Measurements from ENCODE around the gene CDHR3. TPM values are rescaled to one million over a fixed set of nuclear protein-coding genes. Genes with fewer than 3 reads are reported as not detected.

Gene CDHR3
- total and polyA plus RNA-seq, 2 donors (not counting 3 experiments of a cell fraction or from before 2014, with no cell fraction given) = 0.46 to 2.3 TPM

- no peak for TF ChIP-seq GATA2 (IDR thresholded peaks at IDR 0.05; ENCODE audit: insufficient read depth, insufficient read length, low read depth, low read length)
- TF ChIP-seq EZH2 (IDR thresholded peaks at IDR 0.05; ENCODE audit: borderline replicate concordance, low read depth, low read length, severe bottlenecking) = no peak
- no peak for TF ChIP-seq MAX (IDR thresholded peaks at IDR 0.05; ENCODE audit: insufficient read depth, insufficient read length)
- no peak for TF ChIP-seq JUN (IDR thresholded peaks at IDR 0.05; ENCODE audit: borderline replicate concordance, insufficient read depth, insufficient read length, low read depth)
- TF ChIP-seq FOS (IDR thresholded peaks at IDR 0.05; ENCODE audit: borderline replicate concordance, insufficient read depth, low read length) = no peak
- no peak for TF ChIP-seq POLR2AphosphoS5 (IDR thresholded peaks at IDR 0.05; ENCODE audit: insufficient read depth, low read depth, low read length)
- TF ChIP-seq CTCF (IDR thresholded peaks at IDR 0.05; ENCODE audit: extremely low read depth in 1 of 2, insufficient read depth in 1 of 2, low read depth in 1 of 2, low read length in 2 of 2) = no peak
- ChIA-PET POLR2A (no interaction called here), CTCF (no interaction called here)
- Histone ChIP-seq H3K9me3 (replicated peaks; ENCODE audit: control insufficient read depth, insufficient read depth, low read length) (no peaks in the 10 kb centered on the region), H3K79me2 (ENCODE audit: control insufficient read depth, insufficient read depth, low read length) (no peaks in the 10 kb centered on the region), H4K20me1 (replicated peaks; ENCODE audit: control insufficient read depth, extremely low read depth, insufficient read depth, low read length) (no peaks in the 10 kb centered on the region), H2AFZ (ENCODE audit: low read depth, low read length) (no peak overlapping the region), H3K9me1 (replicated peaks; ENCODE audit: control insufficient read depth, extremely low read depth, insufficient read depth, low read length) (no peaks in the 10 kb centered on the region), H3K27ac (ENCODE audit: insufficient read depth, low read depth, low read length) (no peak overlapping the region), H3K36me3 (ENCODE audit: control insufficient read depth in 2 of 2, extremely low read depth in 1 of 2, insufficient read depth in 2 of 2, low read length in 2 of 2) (no peaks in the 10 kb centered on the region), H3K4me2 (ENCODE audit: insufficient read depth, low read length) (no peak overlapping the region), H3K27me3 (ENCODE audit: control insufficient read depth in 2 of 2, insufficient read depth in 2 of 2, low read length in 2 of 2) (peaks cover 33 to 34% of the 10 kb centered on the region in 2 experiments), H3K4me3 (replicated peaks in 1 of 3; ENCODE audit: insufficient read depth in 1 of 3, low read depth in 1 of 3, low read length in 3 of 3) (no peak overlapping the region), H3K4me1 (ENCODE audit: control insufficient read depth, extremely low read depth, insufficient read depth, low read length) (no peaks in the 10 kb centered on the region), H3K9ac (replicated peaks; ENCODE audit: extremely low read depth, insufficient read depth, low read length) (no peak overlapping the region)
- BruUV-seq (replicated peaks) = no TSS peak
- no peak for DNase-seq (ENCODE audit: low read depth, low spot score)
- no peak for FAIRE-seq
- intact Hi-C loops (cut with micrococcal nuclease) (no loop called here), dilution Hi-C loops (cut with MboI; ENCODE audit: extremely low pct_ligation_motif_present, low sequenced_read_pairs) (no loop called here)
Measured at GRCh38 chr7:105985672-105986215, 22.7 kb downstream of the CDHR3 start.

All from endothelial cell of umbilical vein (primary cell).